MM.1S (cell line): Measurements from ENCODE around the gene PHPT1.

Experiments used
- DNase-seq: peaks from one replicate; pipeline ENCODE4 v3.0.0-alpha.2; 2015
- H2AFZ ChIP-seq: fragments of 300-600 bp; sonication (generic); 2 replicates; pipeline ENCODE4 v1.6.0; 2016; ENCODE audit warnings: antibody characterized with exemption, low read length
- H3F3A ChIP-seq: fragments of 300-600 bp; sonication (generic); 2 replicates; pipeline ENCODE4 v1.6.1; 2016; ENCODE audit warnings: mild to moderate bottlenecking, antibody characterized with exemption, low read length, moderate library complexity, mixed read lengths; ENCODE audit not compliant: insufficient read depth
- H3K27ac ChIP-seq: fragments of 300-600 bp; sonication (generic); 2 replicates; pipeline ENCODE4 v1.5.1; 2016; ENCODE audit warnings: mild to moderate bottlenecking, low read length
- H3K27me3 ChIP-seq: fragments of 300-600 bp; sonication (generic); replicated peaks from 2 replicates; pipeline ENCODE4 v1.6.0; 2016; ENCODE audit warnings: low read length; ENCODE audit not compliant: insufficient read depth
- H3K36me3 ChIP-seq: fragments of 300-600 bp; sonication (generic); replicated peaks from 2 replicates; pipeline ENCODE4 v1.6.1; 2016; ENCODE audit warnings: mild to moderate bottlenecking, low read length, mixed read lengths; ENCODE audit not compliant: insufficient read depth
- H3K4me1 ChIP-seq: fragments of 300-600 bp; sonication (generic); 2 replicates; pipeline ENCODE4 v1.6.1; 2016; ENCODE audit warnings: low read length, mixed read lengths
- H3K4me2 ChIP-seq: fragments of 300-600 bp; sonication (generic); 2 replicates; pipeline ENCODE4 v1.6.0; 2016; ENCODE audit warnings: low read depth, low read length
- H3K4me3 ChIP-seq: fragments of 300-600 bp; sonication (generic); 2 replicates; pipeline ENCODE4 v1.5.1; 2016; ENCODE audit warnings: low read length, mixed read lengths
- H3K79me2 ChIP-seq: fragments of 300-600 bp; sonication (generic); 2 replicates; pipeline ENCODE4 v1.6.1; 2016; ENCODE audit warnings: mixed run types, low read length, mixed read lengths
- H3K9ac ChIP-seq: fragments of 300-600 bp; sonication (generic); 2 replicates; pipeline ENCODE4 v1.6.1; 2016; ENCODE audit warnings: low read length, mixed read lengths
- H3K9me2 ChIP-seq: fragments of 300-600 bp; sonication (generic); replicated peaks from 2 replicates; pipeline ENCODE4 v1.6.1; 2016; ENCODE audit warnings: mild to moderate bottlenecking, low read length, mixed read lengths; ENCODE audit not compliant: insufficient read depth
- H3K9me3 ChIP-seq: fragments of 300-600 bp; sonication (generic); replicated peaks from 2 replicates; pipeline ENCODE4 v1.6.1; 2016; ENCODE audit warnings: mild to moderate bottlenecking, low read length, mixed read lengths; ENCODE audit not compliant: insufficient read depth
- H4K20me1 ChIP-seq: fragments of 300-600 bp; sonication (generic); 2 replicates; pipeline ENCODE4 v1.6.1; 2016; ENCODE audit warnings: mild to moderate bottlenecking, low read length, moderate library complexity, mixed read lengths; ENCODE audit not compliant: insufficient read depth
- EZH2 ChIP-seq: fragments of 300-600 bp; sonication (generic); optimal IDR thresholded peaks from 2 replicates; pipeline ENCODE3; 2017; ENCODE audit warnings: low read depth, mild to moderate bottlenecking, antibody characterized with exemption, low read length, mixed read lengths
- EZH2phosphoT487 ChIP-seq: fragments of 300-600 bp; sonication (generic); IDR thresholded peaks from 2 replicates; pipeline ENCODE4 v1.6.1; 2018; ENCODE audit warnings: antibody characterized with exemption, low read length
- TF ChIP-seq, protein P1 (sequence below): fragments of 300-600 bp; sonication (generic); IDR thresholded peaks from 2 replicates; pipeline ENCODE4 v1.5.1; 2016; ENCODE audit warnings: antibody characterized with exemption, low read length, mixed read lengths

The PHPT1 gene

GRCh38 chr9:136854113-136854841, 5.1 kb downstream of the PHPT1 start:
- TF ChIP-seq EZH2phosphoT487 (no peak), EZH2 (no peak)
- TF ChIP-seq, protein P1, sequence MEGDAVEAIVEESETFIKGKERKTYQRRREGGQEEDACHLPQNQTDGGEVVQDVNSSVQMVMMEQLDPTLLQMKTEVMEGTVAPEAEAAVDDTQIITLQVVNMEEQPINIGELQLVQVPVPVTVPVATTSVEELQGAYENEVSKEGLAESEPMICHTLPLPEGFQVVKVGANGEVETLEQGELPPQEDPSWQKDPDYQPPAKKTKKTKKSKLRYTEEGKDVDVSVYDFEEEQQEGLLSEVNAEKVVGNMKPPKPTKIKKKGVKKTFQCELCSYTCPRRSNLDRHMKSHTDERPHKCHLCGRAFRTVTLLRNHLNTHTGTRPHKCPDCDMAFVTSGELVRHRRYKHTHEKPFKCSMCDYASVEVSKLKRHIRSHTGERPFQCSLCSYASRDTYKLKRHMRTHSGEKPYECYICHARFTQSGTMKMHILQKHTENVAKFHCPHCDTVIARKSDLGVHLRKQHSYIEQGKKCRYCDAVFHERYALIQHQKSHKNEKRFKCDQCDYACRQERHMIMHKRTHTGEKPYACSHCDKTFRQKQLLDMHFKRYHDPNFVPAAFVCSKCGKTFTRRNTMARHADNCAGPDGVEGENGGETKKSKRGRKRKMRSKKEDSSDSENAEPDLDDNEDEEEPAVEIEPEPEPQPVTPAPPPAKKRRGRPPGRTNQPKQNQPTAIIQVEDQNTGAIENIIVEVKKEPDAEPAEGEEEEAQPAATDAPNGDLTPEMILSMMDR, result no peak
- no peaks in the 10 kb centered on the region for H3F3A ChIP-seq
- H4K20me1 ChIP-seq, result no peaks in the 10 kb centered on the region

DNA sequence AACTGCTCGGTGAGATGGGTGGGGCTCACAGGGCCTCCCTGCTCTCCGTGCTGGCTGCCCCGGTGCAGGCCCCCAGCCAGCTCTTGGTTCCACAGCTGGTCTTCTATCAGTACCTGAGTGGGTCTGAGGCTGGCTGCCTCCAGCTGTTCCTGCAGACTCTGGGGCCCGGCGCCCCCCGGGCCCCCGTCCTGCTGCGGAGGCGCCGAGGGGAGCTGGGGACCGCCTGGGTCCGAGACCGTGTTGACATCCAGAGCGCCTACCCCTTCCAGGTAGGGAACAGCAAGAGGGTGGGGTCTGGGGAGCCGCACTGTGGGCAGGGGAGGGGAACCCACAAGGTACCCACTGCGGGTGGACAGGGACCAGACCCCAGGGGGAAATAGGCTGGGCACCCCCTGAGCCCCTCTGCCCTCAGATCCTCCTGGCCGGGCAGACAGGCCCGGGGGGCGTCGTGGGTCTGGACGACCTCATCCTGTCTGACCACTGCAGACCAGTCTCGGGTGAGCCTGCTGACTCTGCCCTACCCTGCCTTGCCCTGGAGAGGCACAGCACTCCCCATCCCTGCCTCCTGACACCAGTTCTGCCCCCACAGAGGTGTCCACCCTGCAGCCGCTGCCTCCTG, 5.7 kb downstream of the PHPT1 start:
- Histone ChIP-seq H3K36me3 (no peaks in the 10 kb centered on the region), H3K79me2 (peaks cover 4% of the 10 kb centered on the region; the same call in 1 of the 2 replicates), H3K4me1 (0 out of 2 replicates have a peak, but pooled peaks cover 3% of the 10 kb centered on the region), H3F3A (no peaks in the 10 kb centered on the region), H3K27ac (no peak overlapping the region), H3K9ac (no peak overlapping the region), H4K20me1 (no peaks in the 10 kb centered on the region), H3K27me3 (no peaks in the 10 kb centered on the region), H2AFZ (no peak overlapping the region), H3K4me2 (no peak overlapping the region), H3K9me3 (no peaks in the 10 kb centered on the region), H3K9me2 (no peaks in the 10 kb centered on the region), H3K4me3 (no peak overlapping the region)
- TF ChIP-seq EZH2phosphoT487 (no peak), EZH2 (no peak)
- TF ChIP-seq, protein P1, result no peak
- no peak for DNase-seq

More at GRCh38 chr9:136854113-136854841, 5.1 kb downstream of the PHPT1 start:
- H3K4me2 ChIP-seq, result no peak overlapping the region
- H3K9me3 ChIP-seq, result no peaks in the 10 kb centered on the region
- no peaks in the 10 kb centered on the region for H3K9me2 ChIP-seq
- H3K36me3 ChIP-seq, result no peaks in the 10 kb centered on the region
- no peaks in the 10 kb centered on the region for H3K27me3 ChIP-seq
- no peak overlapping the region for H2AFZ ChIP-seq
- no peak overlapping the region for H3K4me3 ChIP-seq
- peaks cover 7% of the 10 kb centered on the region; the same call in 1 of the 2 replicates for H3K79me2 ChIP-seq
- no peak overlapping the region for H3K9ac ChIP-seq
- H3K27ac ChIP-seq, result no peak overlapping the region
- H3K4me1 ChIP-seq, result 0 out of 2 replicates have a peak, but pooled peaks cover 6% of the 10 kb centered on the region
- no peak for DNase-seq

- TF ChIP-seq EZH2phosphoT487, result no peak
- TF ChIP-seq EZH2, result no peak
- TF ChIP-seq, protein P1, result no peak
- no peak overlapping the region for H3K9ac ChIP-seq
- no peaks in the 10 kb centered on the region for H3K9me2 ChIP-seq
- H3K4me1 ChIP-seq, result no peaks in the 10 kb centered on the region
- H3K4me2 ChIP-seq, result no peak overlapping the region
- H3K36me3 ChIP-seq, result no peaks in the 10 kb centered on the region
- DNase-seq, result no peak
- H3K27me3 ChIP-seq, result no peaks in the 10 kb centered on the region
- H3K27ac ChIP-seq, result no peak overlapping the region
- H3K79me2 ChIP-seq, result no peaks in the 10 kb centered on the region
- H3F3A ChIP-seq, result no peaks in the 10 kb centered on the region
- no peaks in the 10 kb centered on the region for H4K20me1 ChIP-seq
- no peak overlapping the region for H2AFZ ChIP-seq
- no peak overlapping the region for H3K4me3 ChIP-seq
- no peaks in the 10 kb centered on the region for H3K9me3 ChIP-seq
Observed at GRCh38 chr9:136855461-136856078, 6.4 kb downstream of the PHPT1 start.
